Spinal cord (tissue), 10 donors: Measurements from ENCODE around the gene TBC1D22A. TPM values are rescaled to one million over a fixed set of nuclear protein-coding genes. Genes with fewer than 3 reads are reported as not detected.
A peak's percentile ranks its signal among the peaks of the same experiment; 100 is the strongest.

Experiments
- DNase-seq, 6 donors: peaks; one replicate each; pipeline versions ENCODE4 v3.0.0 to v3.0.0-alpha.2; 2013 to 2015; ENCODE audit warnings: low spot score in 6 of 6, low read depth in 4 of 6
- H3K27ac ChIP-seq: one replicate; pipeline ENCODE4 v1.5.1; 2013; ENCODE audit warnings: low read depth, low read length, control low read depth
- H3K27me3 ChIP-seq: one replicate; pipeline ENCODE4 v1.6.1; 2013; ENCODE audit warnings: low read length; ENCODE audit not compliant: control insufficient read depth, insufficient read depth
- H3K36me3 ChIP-seq: one replicate; pipeline ENCODE4 v1.6.1; 2013; ENCODE audit warnings: low read length; ENCODE audit not compliant: control insufficient read depth, insufficient read depth
- H3K4me1 ChIP-seq: one replicate; pipeline ENCODE4 v1.6.1; 2013; ENCODE audit warnings: low read length; ENCODE audit not compliant: control insufficient read depth, insufficient read depth
- H3K4me3 ChIP-seq: one replicate; pipeline ENCODE4 v1.5.1; 2013; ENCODE audit warnings: low read depth, low read length, control low read depth
- H3K9me3 ChIP-seq: one replicate; pipeline ENCODE4 v1.6.1; 2013; ENCODE audit warnings: low read length; ENCODE audit not compliant: control insufficient read depth, insufficient read depth
- WGBS: methylation state at CpG from one replicate; pipeline ENCODE4 v1.1.5; 2013; ENCODE audit warnings: missing lambda C conversion rate; ENCODE audit not compliant: insufficient coverage; 5-methylcytosine and 5-hydroxymethylcytosine counted together
- polyA plus RNA-seq, 2 donors: library from polyadenylated mRNA; unstranded; fragments of 120-200 nt; gene quantifications; one replicate each; pipeline ENCODE4 v1.2.1, GENCODE V29; 2013; ENCODE audit not compliant: insufficient read length in 2 of 2
- total RNA-seq, 2 donors: library from RNA; depleted of rRNA in 1 of 2; stranded (reverse); fragments of 120-200 nt in 1 of 2; fragments of >200 nt in 1 of 2; gene quantifications; one replicate each; pipeline versions ENCODE4 v1.2.3 to v1.2.4, GENCODE V29; 2013 to 2014
- donor health status: healthy.

The TBC1D22A gene
- total and polyA plus RNA-seq, 4 donors, result 7.1 to 14.6 (median 10.8) TPM

DNA sequence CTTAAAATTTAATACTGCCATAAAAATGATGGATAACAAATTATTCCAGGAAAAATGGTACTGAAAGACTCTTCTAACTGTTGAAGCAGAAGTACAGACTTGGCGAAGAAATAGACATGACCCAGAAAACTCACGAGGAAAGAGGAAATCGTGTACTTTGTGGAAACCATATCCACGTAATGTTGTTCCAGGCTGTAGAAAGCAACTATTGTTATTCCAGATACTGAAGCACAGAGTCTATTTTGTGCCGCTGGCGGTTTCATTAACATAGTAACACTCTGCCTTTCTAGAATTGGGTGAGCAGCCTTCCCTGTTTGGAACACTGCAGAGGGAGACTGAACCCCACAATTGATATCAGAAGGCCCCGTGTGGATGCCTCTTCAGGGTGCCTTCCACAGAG lies 310.6 kb downstream of the TBC1D22A start:
- Histone ChIP-seq H3K4me3 (no peak overlapping the region), H3K4me1 (peaks cover 36% of the 10 kb centered on the region), H3K9me3 (peaks cover 3% of the 10 kb centered on the region), H3K27ac (no peak overlapping the region), H3K27me3 (no peaks in the 10 kb centered on the region), H3K36me3 (no peaks in the 10 kb centered on the region)
- DNase-seq, result peak in 1 of 6 donors; percentile 73
- WGBS, result 68% methylated on average over 5 of the region's 7 CpGs

DNA sequence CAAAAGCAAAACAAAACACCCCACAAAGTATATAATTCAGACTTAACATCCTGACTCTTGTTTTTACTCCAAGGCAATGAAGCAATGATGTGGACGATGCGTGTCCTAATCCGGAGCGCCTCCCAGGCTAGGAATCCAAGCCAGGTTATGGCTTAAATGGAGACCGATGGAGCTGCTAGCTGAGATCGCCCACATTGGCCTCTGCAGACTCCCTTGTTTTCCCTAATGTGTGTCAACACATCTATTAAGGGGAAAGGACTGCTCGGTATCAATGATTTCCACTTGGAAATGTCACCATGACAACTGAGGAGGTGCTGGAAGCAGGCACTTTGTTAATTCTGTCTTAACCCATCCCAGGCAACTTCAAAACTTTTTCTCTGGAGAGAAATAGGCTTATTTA lies 311.7 kb downstream of the TBC1D22A start:
- H3K27ac ChIP-seq, result no peak overlapping the region
- H3K36me3 ChIP-seq, result no peaks in the 10 kb centered on the region
- H3K4me1 ChIP-seq, result peaks cover 34% of the 10 kb centered on the region
- no peak overlapping the region for H3K4me3 ChIP-seq
- no peaks in the 10 kb centered on the region for H3K27me3 ChIP-seq
- H3K9me3 ChIP-seq, result peaks cover 3% of the 10 kb centered on the region
- DNase-seq, result peak in 1 of 6 donors; percentile 68
- 59% methylated on average over 5 of the region's 7 CpGs for WGBS

GRCh38 chr22:47075568-47075967 lies 313.1 kb downstream of the TBC1D22A start:
- no peak overlapping the region for H3K27ac ChIP-seq
- H3K4me3 ChIP-seq, result no peak overlapping the region
- peaks cover 8% of the 10 kb centered on the region for H3K9me3 ChIP-seq
- no peaks in the 10 kb centered on the region for H3K36me3 ChIP-seq
- peaks cover 34% of the 10 kb centered on the region for H3K4me1 ChIP-seq
- H3K27me3 ChIP-seq, result no peaks in the 10 kb centered on the region
- no peak for DNase-seq

GRCh38 chr22:47076758-47077157 lies 314.3 kb downstream of the TBC1D22A start:
- H3K4me3 ChIP-seq, result no peak overlapping the region
- no peak for DNase-seq
- WGBS, result 100% methylated on average over 1 of the region's 2 CpGs
- no peaks in the 10 kb centered on the region for H3K36me3 ChIP-seq
- peaks cover 8% of the 10 kb centered on the region for H3K9me3 ChIP-seq
- H3K27ac ChIP-seq, result no peak overlapping the region
- no peaks in the 10 kb centered on the region for H3K27me3 ChIP-seq
- peaks cover 25% of the 10 kb centered on the region for H3K4me1 ChIP-seq

- Histone ChIP-seq H3K4me1 (no peaks in the 10 kb centered on the region), H3K36me3 (no peaks in the 10 kb centered on the region)
- whole genome bisulfite sequencing, result no CpG with 5 or more reads among the region's 3 CpGs
Measured at GRCh38 chr22:47080100-47080499, 317.6 kb downstream of the TBC1D22A start.

GRCh38 chr22:47082505-47082904 lies 320.1 kb downstream of the TBC1D22A start:
- peaks cover 4% of the 10 kb centered on the region for H3K9me3 ChIP-seq
- no peak for DNase-seq
- 100% methylated on average over 1 of the region's 1 CpG for WGBS
- no peaks in the 10 kb centered on the region for H3K27me3 ChIP-seq
- H3K36me3 ChIP-seq, result no peaks in the 10 kb centered on the region
- H3K27ac ChIP-seq, result no peak overlapping the region
- no peaks in the 10 kb centered on the region for H3K4me1 ChIP-seq
- H3K4me3 ChIP-seq, result no peak overlapping the region

More at GRCh38 chr22:47080100-47080499, 317.6 kb downstream of the TBC1D22A start:
- no peak overlapping the region for H3K27ac ChIP-seq
- H3K27me3 ChIP-seq, result no peaks in the 10 kb centered on the region
- no peak for DNase-seq
- no peak overlapping the region for H3K4me3 ChIP-seq
- H3K9me3 ChIP-seq, result peaks cover 7% of the 10 kb centered on the region

DNA sequence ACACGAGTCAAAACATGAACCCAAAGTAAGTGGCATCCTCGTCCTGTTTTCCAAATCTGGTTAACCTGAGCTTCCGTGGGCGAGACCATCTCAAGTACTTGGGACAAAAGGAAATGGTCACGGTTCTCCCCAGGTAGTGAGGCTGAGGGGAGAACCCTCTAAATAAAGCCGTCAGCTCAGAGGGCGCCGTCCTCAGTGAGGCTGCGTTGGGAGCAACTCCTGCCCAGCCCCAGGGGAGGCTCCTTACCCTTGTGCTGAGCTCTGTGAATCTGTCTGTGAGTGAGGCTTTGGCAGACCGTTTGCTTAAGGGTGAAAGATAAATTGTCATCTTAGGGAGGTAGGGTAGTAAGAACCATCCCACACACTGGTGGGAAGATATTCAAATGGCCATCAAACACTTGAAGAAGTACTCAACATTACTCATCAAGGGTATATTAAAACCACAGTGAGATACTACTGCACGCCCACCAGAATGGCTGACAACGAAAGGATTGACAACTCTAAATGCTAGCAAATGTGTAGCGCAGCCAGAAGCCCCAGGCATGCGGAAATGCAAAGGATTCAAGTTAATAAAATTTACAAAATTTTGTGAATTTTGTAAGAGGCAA lies 321.0 kb downstream of the TBC1D22A start:
- no peaks in the 10 kb centered on the region for H3K4me1 ChIP-seq
- no peaks in the 10 kb centered on the region for H3K27me3 ChIP-seq
- 100% methylated on average over 6 of the region's 14 CpGs for WGBS
- no peak overlapping the region for H3K4me3 ChIP-seq
- DNase-seq, result no peak
- H3K9me3 ChIP-seq, result peaks cover 4% of the 10 kb centered on the region
- H3K27ac ChIP-seq, result no peak overlapping the region
- no peaks in the 10 kb centered on the region for H3K36me3 ChIP-seq

DNA sequence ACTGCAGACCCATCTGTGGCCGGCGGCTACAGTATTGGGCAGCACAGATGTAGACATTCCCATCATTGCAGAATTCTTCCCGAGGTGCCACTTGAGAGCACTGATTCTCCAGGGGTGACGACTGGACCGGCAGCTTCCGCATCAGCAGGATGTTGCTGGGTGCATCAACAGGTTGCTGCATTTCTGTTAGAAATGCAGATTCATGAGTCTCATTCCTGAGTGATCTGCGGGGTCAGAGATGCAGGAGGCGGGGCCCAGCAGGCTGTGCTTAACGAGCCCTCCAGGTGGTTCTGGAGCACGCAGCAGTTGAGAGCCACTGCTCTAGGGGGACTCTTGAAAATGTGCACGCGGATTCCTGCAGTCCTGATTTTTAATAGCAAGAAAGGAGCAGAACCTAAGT lies 321.8 kb downstream of the TBC1D22A start:
- H3K9me3 ChIP-seq, result peaks cover 4% of the 10 kb centered on the region
- no peaks in the 10 kb centered on the region for H3K27me3 ChIP-seq
- no peaks in the 10 kb centered on the region for H3K36me3 ChIP-seq
- H3K4me3 ChIP-seq, result no peak overlapping the region
- H3K4me1 ChIP-seq, result no peaks in the 10 kb centered on the region
- 63% methylated on average over 12 of the region's 12 CpGs for WGBS
- no peak for DNase-seq
- H3K27ac ChIP-seq, result no peak overlapping the region

DNA sequence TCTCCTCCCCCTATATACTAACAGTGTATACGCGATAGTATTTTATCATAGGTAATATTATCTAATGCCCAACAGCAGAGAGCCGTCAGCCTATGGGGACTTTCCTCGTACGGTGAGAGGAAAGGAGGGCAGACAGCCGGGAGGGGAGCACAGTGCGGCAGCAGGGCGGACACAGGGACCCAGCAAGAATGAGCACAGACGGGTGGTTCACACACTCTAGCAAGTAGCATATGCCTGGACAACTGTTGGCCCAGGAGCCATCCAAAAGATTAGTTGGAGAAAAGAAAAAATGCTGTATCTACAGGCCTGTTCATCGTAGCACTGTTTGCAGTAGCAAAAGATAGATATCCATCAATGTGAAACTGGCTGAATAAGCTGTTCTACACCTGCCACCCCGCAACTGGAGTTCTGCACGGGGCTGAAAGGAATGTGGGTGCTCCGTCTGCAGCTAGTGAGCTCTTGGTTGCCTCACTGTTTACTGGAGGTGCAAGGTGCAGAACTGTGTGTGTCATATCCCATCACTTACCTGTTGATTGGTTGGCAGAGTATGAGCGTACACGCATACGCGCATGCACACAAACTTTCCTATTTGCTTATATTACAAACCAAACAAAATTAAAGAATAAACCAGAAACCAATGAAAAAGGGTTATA lies 324.3 kb downstream of the TBC1D22A start:
- DNase-seq, result peak in 1 of 6 donors; percentile 87
- H3K4me3 ChIP-seq, result no peak overlapping the region
- no peak overlapping the region for H3K27ac ChIP-seq
- 85% methylated on average over 11 of the region's 17 CpGs for WGBS
- no peaks in the 10 kb centered on the region for H3K9me3 ChIP-seq
- peaks cover 17% of the 10 kb centered on the region for H3K4me1 ChIP-seq
- no peaks in the 10 kb centered on the region for H3K27me3 ChIP-seq
- no peaks in the 10 kb centered on the region for H3K36me3 ChIP-seq
